ENCODE data around the gene PSMD2. TPM values are rescaled to one million over a fixed set of nuclear protein-coding genes. Genes with fewer than 3 reads are reported as not detected.

PSMD2 gene
- total and polyA plus RNA-seq, 10 of the 15 experiments (the other 5 are each of a cell fraction or from before 2014, with no cell fraction given) = 103 to 515 (median 197) TPM

DNA sequence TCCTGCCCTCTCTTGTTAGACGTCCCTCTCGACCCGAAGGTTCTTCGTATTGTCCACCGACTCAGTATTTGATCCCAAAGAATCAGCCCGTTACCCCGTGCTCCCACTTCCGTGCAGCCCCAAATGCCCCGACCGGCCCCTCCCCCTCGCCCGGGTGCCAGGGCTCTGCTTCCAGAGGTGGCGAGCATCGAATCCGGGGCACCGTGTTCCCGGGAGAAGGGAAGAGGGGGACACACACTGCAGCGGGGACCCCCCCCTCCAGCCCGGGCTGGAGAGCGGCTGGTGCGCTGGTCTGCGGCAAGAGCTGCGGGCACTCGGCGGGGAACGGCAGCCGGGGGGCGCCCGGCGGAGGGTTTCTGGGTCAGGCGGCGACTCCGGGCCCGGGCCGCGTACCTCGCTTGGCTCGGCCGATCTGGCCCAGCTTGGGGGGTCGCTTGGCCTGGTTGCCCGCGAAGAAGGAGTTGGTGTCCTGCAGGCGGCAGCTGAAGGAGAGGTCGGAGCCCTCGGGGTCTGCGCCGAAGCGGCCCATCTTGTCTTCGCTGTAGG is 38.2 kb upstream of the PSMD2 start:
- POLR2A ChIA-PET = interaction anchor here (0.6 kb wide), 1 partner anchor 355 kb away, joined by 3 read pairs; no protein-coding TSS in a partner anchor
- TF ChIP-seq ATF7 (IDR thresholded peaks at IDR 0.05; ENCODE audit: low read depth) (no peak), SUZ12 (IDR thresholded peaks at IDR 0.05; ENCODE audit: unreplicated experiment) (peak; percentile 94), GATAD2B (conservative IDR thresholded peaks at IDR 0.05; ENCODE audit: low read depth) (0 out of 2 replicates have a peak, but pooled peaks have one; percentile 32), NR2F1 (conservative IDR thresholded peaks at IDR 0.05) (no peak)

DNA sequence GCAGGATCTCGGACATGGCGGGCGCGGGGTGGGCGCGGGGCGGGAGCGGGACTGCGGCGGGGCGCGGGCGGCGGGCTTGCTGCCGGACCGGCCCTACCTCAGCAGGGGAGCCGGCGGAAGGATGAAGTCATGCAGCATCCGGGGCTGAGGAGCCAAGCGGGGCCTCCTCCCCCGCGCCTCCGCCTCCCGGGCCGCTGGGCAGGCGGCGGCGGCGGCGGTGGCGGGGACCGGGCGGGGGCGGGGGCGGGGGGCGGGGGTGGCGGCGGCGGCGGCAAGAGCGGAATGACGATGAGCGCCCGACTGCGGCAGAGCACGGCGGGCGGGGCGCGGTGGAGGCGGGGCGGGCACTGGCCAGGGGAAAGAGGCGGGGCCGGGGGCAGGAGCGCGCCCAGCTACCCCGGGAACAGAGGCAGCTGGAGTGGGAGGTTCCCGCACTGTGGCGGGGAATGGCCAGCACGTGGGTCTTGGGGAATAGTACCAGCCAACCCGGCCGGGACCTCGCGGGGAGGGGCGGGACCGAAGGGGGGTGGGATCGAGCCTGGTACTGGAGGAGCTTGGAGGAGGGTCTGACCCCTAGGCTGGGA is 37.7 kb upstream of the PSMD2 start, which contains the start of gene CAMK2N2:
Gene CAMK2N2, minus strand, starts transcription at position 284 of the 584 bp plus-strand sequence. Its CDS starts 268 bp downstream, at position 16.
- Histone ChIP-seq H3K79me2 (ENCODE audit: control insufficient read depth, insufficient read depth, low read length) (no peaks in the 10 kb centered on the region), H4K20me1 (ENCODE audit: control insufficient read depth, insufficient read depth) (no peaks in the 10 kb centered on the region), H3K27me3 (replicated peaks in 1 of 2; ENCODE audit: control insufficient read depth in 2 of 2, insufficient read depth in 2 of 2, low read length in 1 of 2) (peaks cover 2 to 11% of the 10 kb centered on the region in 2 experiments), H3K4me3 (peak within 1 kb of the TSS; percentile 67; the same call in 1 of the 2 replicates), H3K9ac (ENCODE audit: control insufficient read depth, insufficient read depth, low read length) (no peak within 1 kb of the TSS), H3K9me3 (replicated peaks; ENCODE audit: control insufficient read depth, insufficient read depth, low read length) (no peaks in the 10 kb centered on the region), H3K4me1 (ENCODE audit: control insufficient read depth, insufficient read depth, low read length) (0 out of 2 replicates have a peak, but pooled peaks cover 4% of the 10 kb centered on the region), H3K27ac (ENCODE audit: control insufficient read depth, insufficient read depth) (no peak within 1 kb of the TSS), H3K36me3 (ENCODE audit: control insufficient read depth in 2 of 2, insufficient read depth in 2 of 2, low read length in 1 of 2) (no peaks in the 10 kb centered on the region), H3K4me2 (ENCODE audit: control insufficient read depth, insufficient read depth) (peak within 1 kb of the TSS; percentile 90), H2AFZ (ENCODE audit: control insufficient read depth, low read depth, low read length) (peak within 1 kb of the TSS; percentile 41)
- no TSS peak for BruUV-seq (replicated peaks)
- FAIRE-seq (no peak), ATAC-seq (peak; percentile 81), DNase-seq (ENCODE audit: low read depth, low spot score) (no peak)
- 0% methylated on average over 1 of the region's 67 CpGs for WGBS (ENCODE audit: insufficient coverage, insufficient replicate concordance, low lambda C conversion rate, missing lambda C conversion rate)
- POLR2A ChIA-PET = interaction anchor here (0.5 to 0.6 kb wide), 2 partner anchors 87 to 355 kb away, joined by 3 to 5 read pairs; no protein-coding TSS in a partner anchor
- CTCF ChIA-PET = no interaction called here
- RAD21 ChIA-PET (ENCODE audit: unreplicated experiment) = no interaction called here
- TF ChIP-seq EED (IDR thresholded peaks at IDR 0.05; ENCODE audit: low read depth) (no peak), GABPA (IDR thresholded peaks at IDR 0.05; ENCODE audit: low read depth) (no peak), MEF2A (IDR thresholded peaks at IDR 0.05; ENCODE audit: insufficient read depth, low read depth, low read length) (no peak), EGR1 (IDR thresholded peaks at IDR 0.05; ENCODE audit: borderline replicate concordance in 1 of 2, low read depth in 2 of 2, low read length in 2 of 2) (peak in 1 of 2 experiments; percentile 71; a peak in 1 of 3 replicates), STAT1 (conservative IDR thresholded peaks at IDR 0.05) (no peak), EP300 (IDR thresholded peaks at IDR 0.05; ENCODE audit: borderline replicate concordance in 1 of 2, control insufficient read depth in 1 of 2, low read depth in 2 of 2, low read length in 2 of 2) (no peak)
- TF ChIP-seq, protein P1, sequence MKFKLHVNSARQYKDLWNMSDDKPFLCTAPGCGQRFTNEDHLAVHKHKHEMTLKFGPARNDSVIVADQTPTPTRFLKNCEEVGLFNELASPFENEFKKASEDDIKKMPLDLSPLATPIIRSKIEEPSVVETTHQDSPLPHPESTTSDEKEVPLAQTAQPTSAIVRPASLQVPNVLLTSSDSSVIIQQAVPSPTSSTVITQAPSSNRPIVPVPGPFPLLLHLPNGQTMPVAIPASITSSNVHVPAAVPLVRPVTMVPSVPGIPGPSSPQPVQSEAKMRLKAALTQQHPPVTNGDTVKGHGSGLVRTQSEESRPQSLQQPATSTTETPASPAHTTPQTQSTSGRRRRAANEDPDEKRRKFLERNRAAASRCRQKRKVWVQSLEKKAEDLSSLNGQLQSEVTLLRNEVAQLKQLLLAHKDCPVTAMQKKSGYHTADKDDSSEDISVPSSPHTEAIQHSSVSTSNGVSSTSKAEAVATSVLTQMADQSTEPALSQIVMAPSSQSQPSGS (IDR thresholded peaks at IDR 0.05; ENCODE audit: low read length) = no peak
- in situ Hi-C loops (cut with MboI) = no loop called here
- SMC1A ChIA-PET (ENCODE audit: uncharacterized antibody, unreplicated experiment) = no interaction called here
- intact Hi-C loops (cut with micrococcal nuclease; ENCODE audit: unreplicated experiment) = no loop called here

More for the DNA sequence above, 38.2 kb upstream of the PSMD2 start:
- Histone ChIP-seq H3K36me3 (ENCODE audit: control insufficient read depth in 2 of 2, insufficient read depth in 2 of 2, low read length in 1 of 2) (no peaks in the 10 kb centered on the region), H3K9ac (ENCODE audit: control insufficient read depth, insufficient read depth, low read length) (no peak overlapping the region), H3K27ac (ENCODE audit: control insufficient read depth, insufficient read depth) (no peak overlapping the region), H3K27me3 (replicated peaks in 1 of 2; ENCODE audit: control insufficient read depth in 2 of 2, insufficient read depth in 2 of 2, low read length in 1 of 2) (peaks cover 2 to 11% of the 10 kb centered on the region in 2 experiments), H3K4me2 (ENCODE audit: control insufficient read depth, insufficient read depth) (peak overlapping the region; percentile 64), H3K4me1 (ENCODE audit: control insufficient read depth, insufficient read depth, low read length) (0 out of 2 replicates have a peak, but pooled peaks cover 4% of the 10 kb centered on the region), H2AFZ (ENCODE audit: control insufficient read depth, low read depth, low read length) (peak overlapping the region; percentile 12; the same call in 1 of the 2 replicates), H3K79me2 (ENCODE audit: control insufficient read depth, insufficient read depth, low read length) (no peaks in the 10 kb centered on the region), H3K4me3 (peak overlapping the region; percentile 55; the same call in 1 of the 2 replicates), H3K9me3 (replicated peaks; ENCODE audit: control insufficient read depth, insufficient read depth, low read length) (no peaks in the 10 kb centered on the region), H4K20me1 (ENCODE audit: control insufficient read depth, insufficient read depth) (no peaks in the 10 kb centered on the region)
- no TSS peak for BruUV-seq (replicated peaks)
- 4% methylated on average over 38 of the region's 49 CpGs for WGBS (ENCODE audit: insufficient coverage, insufficient replicate concordance, low lambda C conversion rate, missing lambda C conversion rate)
- CTCF ChIA-PET = interaction anchor here (1.1 kb wide), 1 partner anchor 11 kb away, joined by 5 read pairs; the partner anchor contains the start of gene EEF1AKMT4
- ATAC-seq (no peak; the same call in 2 of the 3 replicates), DNase-seq (ENCODE audit: low read depth, low spot score) (no peak), FAIRE-seq (no peak)
- SMC1A ChIA-PET (ENCODE audit: uncharacterized antibody, unreplicated experiment) = no interaction called here
- RAD21 ChIA-PET (ENCODE audit: unreplicated experiment) = no interaction called here
- intact Hi-C loops (cut with micrococcal nuclease; ENCODE audit: unreplicated experiment) (no loop called here), in situ Hi-C loops (cut with MboI) (no loop called here)

All from GM12878 (cell line).